ENCODE data around the gene ZHX3.

Gene ZHX3

GRCh38 chr20:41150664-41151063 is 166.9 kb downstream of the ZHX3 start:
- no peak for DNase-seq (ENCODE audit: low read depth)

- DNase-seq (ENCODE audit: low read depth), result no peak
These were observed 168.6 kb downstream of the ZHX3 start for GRCh38 chr20:41148942-41149341.

DNA sequence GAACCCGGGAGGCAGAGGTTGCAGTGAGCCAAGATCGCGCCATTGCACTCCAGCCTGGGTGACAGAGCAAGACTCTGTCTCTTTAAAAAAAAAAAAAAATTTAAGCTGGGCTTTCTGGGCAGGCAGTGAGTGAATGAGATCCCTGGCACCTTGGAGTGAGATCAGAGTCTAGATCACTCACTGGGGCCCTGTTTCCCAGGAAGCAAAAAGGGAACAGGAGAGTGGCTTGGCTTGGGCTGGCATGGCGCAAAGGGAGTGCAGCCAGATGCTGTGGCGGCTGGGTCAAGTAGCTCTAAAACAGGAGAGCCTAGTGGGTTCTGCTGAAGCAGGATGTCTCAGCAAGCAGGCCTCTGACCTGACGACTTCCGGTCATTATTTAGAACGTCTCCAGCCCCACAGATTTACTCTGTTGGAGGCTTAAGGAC is 169.8 kb downstream of the ZHX3 start:
- no peak for DNase-seq (ENCODE audit: low read depth)

- DNase-seq (ENCODE audit: low read depth), result no peak
These were observed 171.5 kb downstream of the ZHX3 start for GRCh38 chr20:41145821-41146620.

- no peak for DNase-seq (ENCODE audit: low read depth)
These were observed 172.2 kb downstream of the ZHX3 start for GRCh38 chr20:41145317-41145716.

DNA sequence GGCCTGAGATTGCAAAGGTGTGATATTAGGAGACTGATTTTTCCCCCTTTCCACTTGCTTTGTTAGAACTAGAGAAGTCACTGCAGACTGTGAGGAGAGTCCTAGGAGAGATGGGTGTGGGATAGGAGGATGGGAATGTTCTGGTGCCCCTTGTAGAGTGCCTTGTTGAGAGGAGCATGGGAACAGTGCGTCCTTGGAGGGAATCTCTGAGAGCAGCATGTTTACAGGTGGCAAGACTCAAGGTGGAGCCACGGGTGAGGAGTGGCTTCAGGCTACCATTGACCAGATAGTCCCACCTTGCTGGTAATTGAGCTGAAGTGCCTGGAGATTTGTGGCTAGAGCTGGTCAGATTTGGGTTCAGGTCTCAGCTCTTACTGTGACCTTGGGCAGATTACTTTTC is 174.2 kb downstream of the ZHX3 start:
- no peak for DNase-seq (ENCODE audit: low read depth)

DNA sequence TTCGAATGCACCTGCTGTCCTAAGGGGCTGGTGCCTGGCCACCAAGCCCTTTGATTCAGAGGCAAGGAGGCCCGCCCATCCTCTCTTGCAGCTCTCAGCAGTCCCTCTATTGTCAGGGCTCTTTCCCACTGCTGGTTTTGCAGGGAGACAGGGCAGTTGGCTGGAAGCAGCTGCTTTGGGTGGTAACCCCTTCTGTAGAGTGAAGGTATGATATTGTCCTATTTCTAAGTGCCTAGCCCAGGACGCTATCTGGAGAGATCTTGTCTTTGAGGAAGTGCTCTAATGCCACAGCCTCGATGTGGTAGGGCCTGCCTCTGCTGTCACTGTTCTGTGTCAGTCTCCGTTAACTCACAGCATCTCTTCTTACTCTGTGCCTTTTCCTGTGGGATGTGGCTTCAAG is 174.6 kb downstream of the ZHX3 start:
- no peak for DNase-seq (ENCODE audit: low read depth)

GRCh38 chr20:41142245-41142644 is 175.3 kb downstream of the ZHX3 start:
- no peak for DNase-seq (ENCODE audit: low read depth)

DNA sequence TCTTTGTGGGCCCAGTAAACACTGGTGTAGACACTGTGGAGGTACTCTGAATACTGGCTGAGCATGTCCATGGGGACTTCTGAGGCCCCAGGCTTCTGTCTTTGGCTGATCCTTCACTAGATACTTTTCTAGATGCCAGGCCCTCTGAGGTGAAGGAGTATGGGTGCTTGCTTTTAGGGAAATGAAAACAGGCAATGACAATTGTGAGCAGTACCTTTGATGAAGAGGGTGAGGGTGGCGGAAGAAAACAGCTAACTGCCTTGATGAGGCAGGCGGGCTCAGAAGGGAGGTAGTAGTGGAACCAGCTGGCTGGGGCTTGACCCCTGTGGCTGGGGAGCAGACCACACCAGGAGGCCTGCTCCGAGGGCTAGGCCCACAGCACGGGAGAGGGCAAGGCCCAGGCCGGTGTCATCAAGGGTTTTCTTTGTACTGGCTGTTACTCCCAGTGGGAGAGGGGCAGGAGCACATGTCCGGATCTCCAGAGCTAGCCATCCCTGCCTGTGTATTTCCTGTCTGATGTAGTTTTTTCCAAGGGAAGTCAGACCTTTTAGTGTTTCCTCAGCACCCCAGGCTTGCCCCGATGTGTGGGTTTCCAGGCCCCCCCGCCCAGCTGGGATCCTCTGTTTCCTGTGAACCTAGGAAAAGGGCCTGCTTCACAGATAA is 176.2 kb downstream of the ZHX3 start:
- no peak for DNase-seq (ENCODE audit: low read depth)

DNA sequence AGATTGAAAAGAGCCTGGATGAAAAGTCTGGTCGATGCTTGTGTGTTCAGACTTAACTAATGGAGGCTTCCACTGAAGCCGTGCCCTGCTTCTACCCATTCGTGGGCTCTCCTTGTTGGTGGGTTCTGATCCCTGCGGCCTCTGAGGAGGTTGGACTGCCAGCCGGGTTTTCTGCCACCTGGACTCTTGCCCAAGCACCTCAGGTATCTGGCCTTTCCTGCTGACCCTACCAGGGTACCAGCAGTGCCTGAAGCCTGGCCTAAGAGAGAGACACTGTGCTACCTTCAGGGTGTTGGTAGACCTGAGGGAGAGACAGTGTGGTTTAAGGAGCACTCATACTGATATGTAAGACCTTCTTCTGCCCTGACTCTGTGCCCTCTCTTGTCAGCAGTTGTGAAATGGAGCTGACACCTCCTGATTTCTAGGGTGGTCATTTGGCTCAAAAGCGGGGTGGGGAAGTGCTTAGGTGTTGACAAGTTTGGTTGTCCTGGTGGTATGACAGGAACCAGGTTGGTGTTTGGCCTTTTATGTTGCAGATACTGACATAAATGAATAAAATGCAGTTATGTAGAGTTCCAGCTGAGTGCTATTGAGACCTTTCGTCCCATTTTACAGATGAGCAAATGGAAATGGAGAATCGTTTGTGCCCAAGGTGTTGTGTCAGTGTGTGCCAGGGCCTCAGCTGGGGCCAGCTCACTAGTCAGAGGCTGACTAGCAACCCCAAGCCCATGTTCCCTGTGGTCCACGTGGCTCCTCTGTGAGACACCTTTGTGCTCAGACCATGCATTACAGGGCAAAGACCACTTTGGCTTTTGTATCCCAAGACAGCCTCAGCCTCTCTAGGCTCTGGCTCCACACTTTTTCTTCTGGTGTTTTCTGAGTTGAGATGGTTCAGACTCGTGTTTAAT is 177.1 kb downstream of the ZHX3 start:
- no peak for DNase-seq (ENCODE audit: low read depth)

- no peak for DNase-seq (ENCODE audit: low read depth)
These were observed 178.1 kb downstream of the ZHX3 start for GRCh38 chr20:41139227-41140093.

- DNase-seq (ENCODE audit: low read depth), result no peak
These were observed 178.9 kb downstream of the ZHX3 start for GRCh38 chr20:41138475-41139226.

GRCh38 chr20:41137614-41138474 is 179.7 kb downstream of the ZHX3 start:
- no peak for DNase-seq (ENCODE audit: low read depth)

DNA sequence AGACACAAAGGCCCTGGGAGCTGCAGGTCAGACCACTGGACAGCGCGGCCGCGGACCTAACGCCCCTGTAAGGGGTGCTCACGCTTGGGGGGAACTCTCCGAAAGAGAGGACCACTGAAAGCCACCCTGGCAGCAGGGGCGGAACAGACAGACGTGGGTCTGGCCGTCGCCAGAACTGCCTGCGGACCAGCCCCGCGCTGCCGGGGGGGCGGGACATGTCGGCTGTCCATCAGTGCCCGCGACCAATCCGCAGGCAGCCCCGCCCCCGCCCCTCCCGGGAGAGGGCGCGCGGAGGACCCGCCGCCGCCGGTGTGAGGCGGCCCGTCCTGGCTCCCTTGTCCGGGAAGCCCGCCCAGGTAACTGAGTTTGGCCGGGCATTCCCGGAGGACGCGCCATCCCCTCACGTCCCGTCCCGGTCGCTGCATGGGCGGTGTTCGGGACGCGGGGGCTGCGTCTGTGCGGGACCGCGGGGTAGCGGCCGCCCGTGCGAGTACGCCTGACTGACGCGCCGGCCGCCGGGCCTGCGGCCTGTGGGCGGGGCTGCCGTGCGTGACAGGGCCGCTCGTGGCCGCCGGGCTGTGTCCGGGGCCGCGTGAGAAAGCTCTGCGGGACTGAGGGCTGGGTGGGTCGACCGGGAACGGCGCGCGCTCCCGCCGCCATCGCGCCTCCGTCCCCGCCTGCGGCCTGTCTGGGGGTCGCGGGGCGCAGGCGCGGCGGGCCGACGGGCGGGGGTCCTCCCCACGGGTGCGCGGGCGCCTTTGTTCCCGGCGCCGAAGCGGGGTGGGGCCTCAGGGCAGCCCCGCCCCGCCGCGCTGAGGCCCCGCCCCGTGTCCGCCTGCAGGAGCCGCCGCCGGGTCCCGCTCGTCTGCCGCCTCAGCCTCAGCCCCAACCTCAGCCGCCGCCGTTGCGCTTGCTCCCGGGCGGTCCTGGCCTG is 180.6 kb downstream of the ZHX3 start, which contains the start of gene PLCG1:
Gene PLCG1 (plus strand): TSS at position 864 of the 934 bp plus-strand sequence. CDS start 99 bp downstream, outside the sequence.
- peak; percentile 55 for DNase-seq (ENCODE audit: low read depth)

DNA sequence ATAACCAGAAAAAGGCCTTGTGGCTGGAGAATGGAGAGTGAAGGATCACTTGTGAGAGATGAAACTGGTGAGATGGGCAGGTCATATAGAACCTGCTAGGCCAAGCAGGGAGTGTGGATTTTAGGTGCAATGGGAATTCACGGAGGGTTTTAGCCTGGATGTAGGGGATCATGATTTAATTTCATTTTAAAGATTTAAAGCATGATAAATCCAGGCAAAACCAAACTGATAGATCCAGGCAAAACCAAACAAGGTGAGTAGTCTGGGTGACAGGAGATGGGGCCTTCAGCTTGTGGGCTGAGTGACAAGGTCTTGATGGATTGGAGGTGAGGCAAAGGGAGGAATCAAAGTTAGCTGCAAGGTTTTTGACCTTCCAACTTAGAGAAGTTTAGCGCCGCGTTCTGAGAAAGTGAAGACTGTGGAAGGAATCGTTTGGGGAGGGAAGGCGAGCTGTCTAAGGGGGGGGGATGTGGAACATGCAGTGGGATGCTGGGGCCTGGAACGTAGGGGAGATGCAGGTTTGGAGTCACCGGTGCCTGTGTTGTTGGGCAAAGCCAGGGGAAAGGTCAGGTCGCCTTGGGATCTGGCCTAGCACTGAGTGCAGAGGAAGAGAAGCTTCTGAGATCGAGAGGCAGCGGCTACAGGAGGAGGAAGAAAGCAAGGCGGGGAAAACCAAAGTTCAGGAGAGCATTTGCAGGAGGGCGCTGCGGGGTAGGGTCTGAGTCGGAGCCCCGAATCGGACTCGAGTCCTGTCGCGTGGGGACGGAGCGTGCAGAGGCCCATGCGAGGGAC is 181.4 kb downstream of the ZHX3 start:
- DNase-seq (ENCODE audit: low read depth), result no peak

GRCh38 chr20:41135187-41135887 is 182.2 kb downstream of the ZHX3 start:
- DNase-seq (ENCODE audit: low read depth), result no peak

Measured in stromal cell of bone marrow (primary cell).